ENCODE data around the gene KCNJ4.

Gene KCNJ4

DNA sequence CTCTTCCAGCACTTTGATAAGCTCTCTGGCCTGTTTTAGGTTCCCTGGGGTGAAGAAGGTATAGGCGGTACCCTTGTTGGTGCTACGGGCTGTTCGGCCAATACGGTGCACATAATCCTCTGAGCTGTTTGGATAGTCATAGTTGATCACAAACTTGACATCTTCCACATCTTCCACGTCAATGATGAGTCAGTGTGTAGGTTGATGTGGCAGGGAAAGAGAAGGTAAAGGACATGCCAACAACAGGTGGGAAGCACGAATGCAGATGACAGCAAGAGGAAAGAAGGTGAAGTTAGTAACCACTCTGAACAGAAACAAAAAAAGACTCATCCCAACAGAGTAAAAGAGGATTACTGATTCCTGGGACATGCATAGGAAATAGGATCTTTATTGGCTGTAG lies 32.9 kb upstream of the KCNJ4 start:
- no peak overlapping the region for H3K4me3 ChIP-seq (ENCODE audit: low read depth, low read length)
- H3K4me1 ChIP-seq (ENCODE audit: control insufficient read depth, insufficient read depth, low read length) = no peaks in the 10 kb centered on the region
- CTCF ChIA-PET = no interaction called here
- no peaks in the 10 kb centered on the region for H3K9me3 ChIP-seq (ENCODE audit: control insufficient read depth, insufficient read depth, low read depth, low read length)
- POLR2A ChIA-PET = interaction anchor here (0.6 to 0.8 kb wide), 2 partner anchors 13 to 14 kb away, joined by 4 read pairs; no protein-coding TSS in a partner anchor
- TF ChIP-seq ZNF600 (tag by site-specific recombination; IDR thresholded peaks at IDR 0.05) (peak; percentile 16; the same call in 1 of the 2 replicates), ZNF560 (tag by site-specific recombination; IDR thresholded peaks at IDR 0.05; ENCODE audit: borderline replicate concordance) (no peak), ZFP37 (tag by site-specific recombination; IDR thresholded peaks at IDR 0.05) (no peak), SCRT2 (tag by site-specific recombination; IDR thresholded peaks at IDR 0.05) (peak; percentile 90), GLI4 (tag by site-specific recombination; IDR thresholded peaks at IDR 0.05) (no peak), ZNF629 (tag by site-specific recombination; IDR thresholded peaks at IDR 0.05) (0 out of 2 replicates have a peak, but pooled peaks have one; percentile 17), ZNF16 (tag by site-specific recombination; IDR thresholded peaks at IDR 0.05; ENCODE audit: low read depth) (no peak), ZNF843 (tag by site-specific recombination; IDR thresholded peaks at IDR 0.05) (no peak), SCRT1 (tag by site-specific recombination; IDR thresholded peaks at IDR 0.05; ENCODE audit: borderline replicate concordance) (peak; percentile 76)
- TF ChIP-seq, protein P1, sequence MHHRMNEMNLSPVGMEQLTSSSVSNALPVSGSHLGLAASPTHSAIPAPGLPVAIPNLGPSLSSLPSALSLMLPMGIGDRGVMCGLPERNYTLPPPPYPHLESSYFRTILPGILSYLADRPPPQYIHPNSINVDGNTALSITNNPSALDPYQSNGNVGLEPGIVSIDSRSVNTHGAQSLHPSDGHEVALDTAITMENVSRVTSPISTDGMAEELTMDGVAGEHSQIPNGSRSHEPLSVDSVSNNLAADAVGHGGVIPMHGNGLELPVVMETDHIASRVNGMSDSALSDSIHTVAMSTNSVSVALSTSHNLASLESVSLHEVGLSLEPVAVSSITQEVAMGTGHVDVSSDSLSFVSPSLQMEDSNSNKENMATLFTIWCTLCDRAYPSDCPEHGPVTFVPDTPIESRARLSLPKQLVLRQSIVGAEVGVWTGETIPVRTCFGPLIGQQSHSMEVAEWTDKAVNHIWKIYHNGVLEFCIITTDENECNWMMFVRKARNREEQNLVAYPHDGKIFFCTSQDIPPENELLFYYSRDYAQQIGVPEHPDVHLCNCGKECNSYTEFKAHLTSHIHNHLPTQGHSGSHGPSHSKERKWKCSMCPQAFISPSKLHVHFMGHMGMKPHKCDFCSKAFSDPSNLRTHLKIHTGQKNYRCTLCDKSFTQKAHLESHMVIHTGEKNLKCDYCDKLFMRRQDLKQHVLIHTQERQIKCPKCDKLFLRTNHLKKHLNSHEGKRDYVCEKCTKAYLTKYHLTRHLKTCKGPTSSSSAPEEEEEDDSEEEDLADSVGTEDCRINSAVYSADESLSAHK (tag by site-specific recombination; IDR thresholded peaks at IDR 0.05) = no peak
- H3K36me3 ChIP-seq (ENCODE audit: control insufficient read depth in 2 of 2, insufficient read depth in 1 of 2, low read length in 2 of 2) = peaks cover 93 to 98% of the 10 kb centered on the region in 2 experiments
- no peak overlapping the region for H3K27ac ChIP-seq (ENCODE audit: extremely low read depth, low read depth, low read length)

DNA sequence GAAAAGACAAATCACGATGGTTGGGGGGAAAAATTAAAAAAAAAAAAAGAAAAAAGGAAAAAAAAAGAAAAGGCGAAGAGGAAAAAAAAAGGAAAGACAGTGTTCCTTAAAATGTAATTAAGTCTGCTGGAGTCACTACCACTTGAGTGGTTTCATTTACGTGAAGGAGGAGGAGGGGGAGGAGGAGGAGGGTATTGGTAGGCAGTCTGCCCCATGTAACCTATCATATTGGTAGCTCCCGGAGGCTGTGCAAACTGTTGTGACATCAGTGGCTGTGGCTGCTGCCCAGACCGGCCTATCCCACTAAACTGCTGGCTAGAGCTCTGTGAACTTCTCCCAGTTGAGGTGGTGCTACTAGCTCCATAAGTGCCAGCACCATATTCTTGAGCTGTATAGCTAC lies 30.8 kb upstream of the KCNJ4 start:
- ChIA-PET POLR2A (interaction anchor here (0.6 to 1.6 kb wide), 5 partner anchors 10 to 284 kb away, joined by 3 to 6 read pairs (median 3); partner anchors contain the start of gene MAFF), CTCF (interaction anchor here (0.5 to 1.3 kb wide), 4 partner anchors 11 to 434 kb away, joined by 3 to 6 read pairs (median 3); no protein-coding TSS in a partner anchor)
- Histone ChIP-seq H3K27ac (ENCODE audit: extremely low read depth, low read depth, low read length) (no peak overlapping the region; the same call in 1 of the 2 replicates), H3K9me3 (ENCODE audit: control insufficient read depth, insufficient read depth, low read depth, low read length) (no peaks in the 10 kb centered on the region), H3K4me3 (ENCODE audit: low read depth, low read length) (no peak overlapping the region), H3K4me1 (ENCODE audit: control insufficient read depth, insufficient read depth, low read length) (no peaks in the 10 kb centered on the region), H3K36me3 (ENCODE audit: control insufficient read depth in 2 of 2, insufficient read depth in 1 of 2, low read length in 2 of 2) (peaks cover 78 to 97% of the 10 kb centered on the region in 2 experiments)
- TF ChIP-seq, protein P2, sequence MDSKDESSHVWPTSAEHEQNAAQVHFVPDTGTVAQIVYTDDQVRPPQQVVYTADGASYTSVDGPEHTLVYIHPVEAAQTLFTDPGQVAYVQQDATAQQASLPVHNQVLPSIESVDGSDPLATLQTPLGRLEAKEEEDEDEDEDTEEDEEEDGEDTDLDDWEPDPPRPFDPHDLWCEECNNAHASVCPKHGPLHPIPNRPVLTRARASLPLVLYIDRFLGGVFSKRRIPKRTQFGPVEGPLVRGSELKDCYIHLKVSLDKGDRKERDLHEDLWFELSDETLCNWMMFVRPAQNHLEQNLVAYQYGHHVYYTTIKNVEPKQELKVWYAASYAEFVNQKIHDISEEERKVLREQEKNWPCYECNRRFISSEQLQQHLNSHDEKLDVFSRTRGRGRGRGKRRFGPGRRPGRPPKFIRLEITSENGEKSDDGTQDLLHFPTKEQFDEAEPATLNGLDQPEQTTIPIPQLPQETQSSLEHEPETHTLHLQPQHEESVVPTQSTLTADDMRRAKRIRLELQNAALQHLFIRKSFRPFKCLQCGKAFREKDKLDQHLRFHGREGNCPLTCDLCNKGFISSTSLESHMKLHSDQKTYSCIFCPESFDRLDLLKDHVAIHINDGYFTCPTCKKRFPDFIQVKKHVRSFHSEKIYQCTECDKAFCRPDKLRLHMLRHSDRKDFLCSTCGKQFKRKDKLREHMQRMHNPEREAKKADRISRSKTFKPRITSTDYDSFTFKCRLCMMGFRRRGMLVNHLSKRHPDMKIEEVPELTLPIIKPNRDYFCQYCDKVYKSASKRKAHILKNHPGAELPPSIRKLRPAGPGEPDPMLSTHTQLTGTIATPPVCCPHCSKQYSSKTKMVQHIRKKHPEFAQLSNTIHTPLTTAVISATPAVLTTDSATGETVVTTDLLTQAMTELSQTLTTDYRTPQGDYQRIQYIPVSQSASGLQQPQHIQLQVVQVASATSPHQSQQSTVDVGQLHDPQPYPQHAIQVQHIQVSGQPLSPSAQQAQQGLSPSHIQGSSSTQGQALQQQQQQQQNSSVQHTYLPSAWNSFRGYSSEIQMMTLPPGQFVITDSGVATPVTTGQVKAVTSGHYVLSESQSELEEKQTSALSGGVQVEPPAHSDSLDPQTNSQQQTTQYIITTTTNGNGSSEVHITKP (tag by site-specific recombination; IDR thresholded peaks at IDR 0.05) = peak; percentile 98
- no peak for TF ChIP-seq MEIS1 (CRISPR knock-in tag; IDR thresholded peaks at IDR 0.05; ENCODE audit: borderline replicate concordance)
- 0 out of 2 replicates have a peak, but pooled peaks have one; percentile 45 for TF ChIP-seq ZSCAN23 (tag by site-specific recombination; IDR thresholded peaks at IDR 0.05)
- peak; percentile 38 for TF ChIP-seq SP2 (tag by site-specific recombination; IDR thresholded peaks at IDR 0.05)
- TF ChIP-seq, protein P3, sequence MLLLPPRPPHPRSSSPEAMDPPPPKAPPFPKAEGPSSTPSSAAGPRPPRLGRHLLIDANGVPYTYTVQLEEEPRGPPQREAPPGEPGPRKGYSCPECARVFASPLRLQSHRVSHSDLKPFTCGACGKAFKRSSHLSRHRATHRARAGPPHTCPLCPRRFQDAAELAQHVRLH (tag by site-specific recombination; IDR thresholded peaks at IDR 0.05) = no peak
- no peak for TF ChIP-seq ZNF433 (tag by site-specific recombination; IDR thresholded peaks at IDR 0.05; ENCODE audit: low read depth)
- TF ChIP-seq ZFHX2 (tag by site-specific recombination; conservative IDR thresholded peaks at IDR 0.05) = peak; percentile 41; the same call in 1 of the 2 replicates
- TF ChIP-seq EGR2 (tag by site-specific recombination; IDR thresholded peaks at IDR 0.05; ENCODE audit: low read depth) = peak; percentile 68
- TF ChIP-seq, protein P4, sequence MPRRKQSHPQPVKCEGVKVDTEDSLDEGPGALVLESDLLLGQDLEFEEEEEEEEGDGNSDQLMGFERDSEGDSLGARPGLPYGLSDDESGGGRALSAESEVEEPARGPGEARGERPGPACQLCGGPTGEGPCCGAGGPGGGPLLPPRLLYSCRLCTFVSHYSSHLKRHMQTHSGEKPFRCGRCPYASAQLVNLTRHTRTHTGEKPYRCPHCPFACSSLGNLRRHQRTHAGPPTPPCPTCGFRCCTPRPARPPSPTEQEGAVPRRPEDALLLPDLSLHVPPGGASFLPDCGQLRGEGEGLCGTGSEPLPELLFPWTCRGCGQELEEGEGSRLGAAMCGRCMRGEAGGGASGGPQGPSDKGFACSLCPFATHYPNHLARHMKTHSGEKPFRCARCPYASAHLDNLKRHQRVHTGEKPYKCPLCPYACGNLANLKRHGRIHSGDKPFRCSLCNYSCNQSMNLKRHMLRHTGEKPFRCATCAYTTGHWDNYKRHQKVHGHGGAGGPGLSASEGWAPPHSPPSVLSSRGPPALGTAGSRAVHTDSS (tag by site-specific recombination; IDR thresholded peaks at IDR 0.05) = 0 out of 2 replicates have a peak, but pooled peaks have one; percentile 38
- 0 out of 2 replicates have a peak, but pooled peaks have one; percentile 28 for TF ChIP-seq ZNF600 (tag by site-specific recombination; IDR thresholded peaks at IDR 0.05)
- TF ChIP-seq OSR2 (tag by site-specific recombination; IDR thresholded peaks at IDR 0.05) = peak; percentile 15; the same call in 1 of the 2 replicates
- no peak for TF ChIP-seq ZNF558 (tag by site-specific recombination; IDR thresholded peaks at IDR 0.05)
- TF ChIP-seq, protein P5, sequence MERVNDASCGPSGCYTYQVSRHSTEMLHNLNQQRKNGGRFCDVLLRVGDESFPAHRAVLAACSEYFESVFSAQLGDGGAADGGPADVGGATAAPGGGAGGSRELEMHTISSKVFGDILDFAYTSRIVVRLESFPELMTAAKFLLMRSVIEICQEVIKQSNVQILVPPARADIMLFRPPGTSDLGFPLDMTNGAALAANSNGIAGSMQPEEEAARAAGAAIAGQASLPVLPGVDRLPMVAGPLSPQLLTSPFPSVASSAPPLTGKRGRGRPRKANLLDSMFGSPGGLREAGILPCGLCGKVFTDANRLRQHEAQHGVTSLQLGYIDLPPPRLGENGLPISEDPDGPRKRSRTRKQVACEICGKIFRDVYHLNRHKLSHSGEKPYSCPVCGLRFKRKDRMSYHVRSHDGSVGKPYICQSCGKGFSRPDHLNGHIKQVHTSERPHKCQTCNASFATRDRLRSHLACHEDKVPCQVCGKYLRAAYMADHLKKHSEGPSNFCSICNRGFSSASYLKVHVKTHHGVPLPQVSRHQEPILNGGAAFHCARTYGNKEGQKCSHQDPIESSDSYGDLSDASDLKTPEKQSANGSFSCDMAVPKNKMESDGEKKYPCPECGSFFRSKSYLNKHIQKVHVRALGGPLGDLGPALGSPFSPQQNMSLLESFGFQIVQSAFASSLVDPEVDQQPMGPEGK (tag by site-specific recombination; IDR thresholded peaks at IDR 0.05) = peak; percentile 35; the same call in 1 of the 2 replicates
